Sciatic nerve (tissue), 2 donors: ENCODE measurements around the gene SLC25A33. TPM values are rescaled to one million over a fixed set of nuclear protein-coding genes. Genes with fewer than 3 reads are reported as not detected.
A peak's percentile ranks its signal among the peaks of the same experiment; 100 is the strongest.
"Not testable (repeated sequence)": the region's sequence is repeated elsewhere in the genome, so short reads cannot be mapped to it uniquely, and the experiment has no call there.

Experiments used
- ATAC-seq: fragments of 200-7000 bp; cut with Tn5 transposase; one replicate; pipeline ENCODE4 v1.9.1; 2020; ENCODE audit warnings: mild to moderate bottlenecking, moderate library complexity
- DNase-seq: peaks from one replicate; pipeline ENCODE4 v3.0.0-alpha.2; 2020; ENCODE audit warnings: low spot score
- intact Hi-C: fragments of 100-400 bp; cut with DNase I; formaldehyde crosslinking; loops from one replicate; pipeline ENCODE4 v1.14.2; 2022
- total RNA-seq: library from RNA; stranded (reverse); fragmentation: NEBNext Ultra II Directional; extraction: Animal tissue kit (Norgen Biotek cat#: 25700); gene quantifications from one replicate; pipeline ENCODE4 v1.2.1, GENCODE V29; 2021
- donor health status: DM: no; HTN: no; CAD: no.
- donor health status: DM: no; HTN: no; CAD: no.

Gene SLC25A33
- total RNA-seq, 1 donor from 2014 or later: 2.9 TPM

DNA sequence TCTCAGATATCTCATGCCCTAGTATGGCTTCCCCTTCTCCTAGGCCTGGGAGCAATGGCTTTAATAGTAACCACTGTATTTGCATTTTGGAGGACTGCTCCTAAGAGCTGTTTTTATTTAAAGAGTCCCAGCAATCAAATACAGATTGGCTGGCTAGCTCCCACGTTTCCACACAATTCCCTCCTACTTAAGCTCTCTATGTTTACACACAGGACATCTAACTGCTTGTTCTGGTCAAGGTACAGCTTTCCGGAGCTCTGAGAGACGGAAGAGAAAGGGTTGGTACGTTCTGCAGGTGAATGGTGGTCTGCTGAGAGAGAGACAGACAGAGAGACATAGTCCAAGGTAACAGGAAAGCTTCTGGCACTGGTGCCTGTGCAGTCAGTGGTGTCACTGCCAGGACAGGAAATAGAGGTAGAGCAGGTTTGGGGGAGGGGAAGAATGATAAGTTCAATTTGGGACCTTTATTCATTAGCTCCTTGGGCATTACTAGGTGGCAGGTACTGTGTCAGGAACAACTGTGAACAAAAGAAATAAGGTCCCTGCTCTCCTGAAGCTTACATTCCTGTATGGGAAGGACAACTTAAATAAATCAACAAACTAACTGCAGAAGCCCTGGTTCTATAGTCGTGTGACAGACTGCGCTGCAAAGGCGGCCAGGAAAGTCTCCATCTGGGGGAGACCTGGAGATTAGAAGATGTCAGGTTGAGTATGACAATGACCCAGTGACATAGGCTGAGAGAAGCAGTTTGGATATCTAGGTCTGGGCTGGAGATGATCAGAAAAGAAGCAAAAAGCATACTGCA, 1.2 kb upstream of the SLC25A33 start:
- ATAC-seq (no peak), DNase-seq (no peak)
- intact Hi-C loops: no loop called here

DNA sequence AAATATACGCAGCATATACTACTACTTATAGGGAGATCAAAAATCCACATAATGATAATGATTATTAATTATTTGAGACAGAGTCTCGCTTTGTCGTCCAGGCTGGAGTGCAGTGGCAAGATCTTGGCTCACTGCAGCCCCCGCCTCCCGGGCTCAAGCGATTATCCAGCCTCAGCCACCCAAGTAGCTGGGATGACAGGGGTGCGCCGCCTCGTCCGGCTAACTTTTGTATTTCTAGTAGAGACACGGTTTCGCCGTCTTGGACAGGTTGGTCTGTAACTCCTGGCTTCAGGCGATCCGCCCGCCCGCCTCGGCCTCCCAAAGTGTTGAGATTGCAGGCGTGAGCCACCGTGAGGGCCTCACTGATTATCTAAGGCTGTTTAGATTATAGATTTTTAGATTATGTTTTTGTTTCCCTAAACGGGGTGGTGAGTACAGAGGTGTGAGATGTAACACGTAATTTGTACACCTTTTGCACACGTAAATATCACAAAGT, 548 bp upstream of the SLC25A33 start:
- ATAC-seq: no peak
- peak; percentile 62 for DNase-seq
- intact Hi-C loops: no loop called here

DNA sequence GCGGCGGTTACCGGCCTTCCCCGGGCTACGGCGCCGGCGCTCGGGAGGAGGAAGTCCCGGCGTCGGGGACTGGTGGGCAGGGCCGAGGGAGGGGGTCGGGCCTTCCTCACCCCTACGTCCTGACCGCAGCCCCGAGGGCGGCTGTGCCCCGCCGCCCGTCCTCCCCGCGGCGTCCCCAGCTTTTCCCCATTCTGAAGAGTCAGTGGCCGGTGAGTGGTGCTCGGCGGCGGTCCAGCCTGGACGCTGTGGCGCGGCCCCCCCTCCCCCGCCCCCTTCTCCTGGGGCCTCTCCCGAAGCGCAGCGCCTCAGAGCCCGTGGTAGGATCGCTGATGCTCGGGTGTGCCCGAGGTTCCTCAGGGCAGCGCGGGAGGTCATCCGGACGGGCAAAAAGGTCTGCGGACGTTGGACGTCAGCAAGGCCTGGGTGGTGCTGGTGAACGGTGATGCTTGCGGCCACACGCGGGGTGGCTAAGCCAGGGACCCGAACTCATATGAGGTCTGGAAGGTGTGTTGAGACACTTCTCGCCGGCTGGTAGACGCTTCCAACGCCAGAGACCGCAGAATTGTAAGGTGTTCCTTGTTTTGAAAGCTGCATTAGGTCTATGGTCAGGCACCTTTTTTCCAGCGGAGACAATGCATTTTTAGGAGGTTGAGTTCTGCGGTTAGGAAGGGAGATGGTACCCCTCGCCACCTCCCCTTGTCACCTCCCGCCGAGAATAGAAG, 725 bp downstream of the SLC25A33 start:
- peak; percentile 43 for ATAC-seq
- intact Hi-C loops: no loop called here
- peak; percentile 73 for DNase-seq

DNA sequence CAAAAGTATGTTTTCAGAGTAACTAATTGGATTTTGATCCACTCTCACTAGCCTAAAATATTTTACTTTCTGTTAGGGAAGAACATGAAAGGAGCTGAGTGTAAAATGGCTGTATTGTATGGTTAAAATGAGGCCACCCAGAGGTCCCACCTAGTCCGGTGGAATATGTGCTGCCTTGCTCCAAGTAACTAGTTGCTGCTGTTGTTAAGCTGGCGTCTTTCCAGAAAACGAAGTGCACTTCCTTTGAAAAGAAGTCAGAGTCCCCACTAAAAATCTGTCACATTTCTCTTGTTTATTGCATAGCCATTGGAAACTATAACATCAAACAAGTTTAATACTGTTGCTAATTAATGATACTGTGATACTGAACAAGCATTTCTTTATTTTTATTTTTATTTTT, 3.2 kb downstream of the SLC25A33 start:
- no peak for ATAC-seq
- intact Hi-C loops: no loop called here
- no peak for DNase-seq

DNA sequence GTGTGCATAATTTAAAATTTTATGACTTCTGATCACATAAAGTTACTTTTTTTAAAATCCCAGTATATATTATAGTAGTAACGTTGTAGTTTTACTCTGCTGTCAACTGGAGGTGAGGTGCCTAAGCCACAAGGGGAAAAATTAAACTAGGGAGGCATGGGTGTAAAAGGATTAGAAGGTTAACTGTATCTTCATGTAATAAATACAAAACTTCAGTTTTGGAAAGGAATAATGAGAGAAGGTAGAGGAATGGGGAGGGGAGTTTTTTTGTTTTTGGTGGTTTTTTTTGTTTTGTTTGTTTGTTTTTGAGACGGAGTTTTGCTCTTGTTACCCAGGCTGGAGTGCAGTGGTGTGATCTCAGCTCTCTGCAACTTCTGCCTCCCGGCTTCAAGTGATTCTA, 5.7 kb downstream of the SLC25A33 start:
- intact Hi-C loops: no loop called here
- ATAC-seq (no peak), DNase-seq (no peak)

DNA sequence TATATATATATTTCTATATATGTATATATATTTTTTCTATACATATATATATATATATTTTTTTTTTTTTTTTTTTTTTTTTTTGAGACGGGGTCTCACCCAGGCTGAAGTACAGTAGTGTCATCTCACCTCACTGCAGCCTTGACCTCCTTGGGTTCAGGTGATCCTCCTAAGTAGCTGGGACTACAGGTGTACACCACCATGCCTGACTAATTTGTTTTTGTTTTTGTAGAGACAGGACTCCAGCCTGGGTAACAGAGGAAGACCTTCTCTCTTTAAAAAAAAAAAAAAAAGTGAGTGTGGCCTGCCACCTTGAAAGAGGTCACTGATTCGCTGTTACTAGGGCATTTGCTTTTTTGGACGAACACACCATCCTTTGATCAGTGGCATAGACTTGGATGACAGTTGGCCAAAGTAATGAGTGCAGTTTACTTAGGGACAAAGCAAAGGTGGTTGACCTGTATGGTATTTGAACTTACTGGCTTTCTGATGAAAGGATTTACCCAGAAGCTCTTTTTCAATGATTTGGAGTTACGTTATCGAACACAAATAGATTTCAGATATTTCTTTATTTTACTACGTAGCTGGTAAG, 10.8 kb downstream of the SLC25A33 start:
- intact Hi-C loops: no loop called here
- DNase-seq (no peak), ATAC-seq (no peak)

DNA sequence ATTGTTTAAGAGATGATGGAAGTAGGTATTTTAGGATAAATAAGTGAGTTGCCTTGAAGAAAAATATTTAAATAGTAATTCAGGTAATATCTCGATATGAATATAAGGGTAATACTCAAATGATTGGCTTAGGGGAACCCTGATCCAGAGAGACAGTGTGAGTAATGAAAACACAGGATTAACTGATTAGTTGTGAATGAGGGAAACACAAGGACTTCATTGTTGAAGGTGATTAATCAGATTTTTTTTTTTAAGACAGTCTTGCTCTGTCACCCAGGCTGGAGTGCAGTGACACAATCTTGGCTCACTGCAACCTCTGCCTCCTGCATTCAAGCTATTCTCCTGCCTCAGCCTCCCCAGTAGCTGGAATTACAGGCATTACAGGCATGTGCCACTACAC, 12.7 kb downstream of the SLC25A33 start:
- intact Hi-C loops: no loop called here
- ATAC-seq: no peak
- DNase-seq: no peak

DNA sequence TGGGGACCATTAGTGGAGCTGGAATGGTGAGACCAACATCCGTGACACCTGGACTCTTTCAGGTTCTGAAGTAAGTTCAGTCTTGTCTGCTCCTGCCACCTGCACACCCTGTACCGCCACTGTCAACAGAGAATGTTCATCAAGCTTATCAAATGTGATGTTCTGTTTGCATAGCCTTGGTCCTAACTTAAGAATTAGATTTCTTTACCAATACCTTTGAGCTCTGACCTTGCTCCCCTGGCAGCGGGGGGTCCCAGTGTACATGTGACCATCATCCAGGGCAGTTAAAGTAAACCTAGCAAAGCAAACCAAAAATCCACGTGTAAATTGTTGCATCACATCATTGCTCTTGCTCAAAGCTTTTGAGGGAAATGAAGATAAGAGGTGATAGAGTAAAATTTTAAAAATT, 14.5 kb downstream of the SLC25A33 start:
- DNase-seq (no peak), ATAC-seq (no peak)
- intact Hi-C loops: no loop called here

DNA sequence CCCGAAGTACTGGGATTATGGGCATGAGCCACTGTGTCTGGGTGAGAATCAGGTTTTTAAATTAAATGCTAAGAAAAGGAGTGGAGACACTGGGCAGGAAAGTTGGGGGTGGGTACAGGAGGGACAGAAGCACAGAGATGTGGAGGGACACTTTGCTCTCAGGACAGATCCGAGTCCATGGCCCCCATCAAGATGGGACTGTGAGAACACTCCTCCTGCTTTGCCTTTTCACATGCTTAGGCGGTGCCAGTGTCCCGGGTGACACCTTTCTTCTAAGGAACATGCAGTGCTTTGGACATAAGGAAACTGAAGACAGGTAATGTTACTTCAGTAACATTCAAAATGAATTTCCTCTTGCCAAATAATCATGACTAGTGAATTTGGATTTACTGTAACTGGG, 16.7 kb downstream of the SLC25A33 start:
- no peak for ATAC-seq
- no peak for DNase-seq

DNA sequence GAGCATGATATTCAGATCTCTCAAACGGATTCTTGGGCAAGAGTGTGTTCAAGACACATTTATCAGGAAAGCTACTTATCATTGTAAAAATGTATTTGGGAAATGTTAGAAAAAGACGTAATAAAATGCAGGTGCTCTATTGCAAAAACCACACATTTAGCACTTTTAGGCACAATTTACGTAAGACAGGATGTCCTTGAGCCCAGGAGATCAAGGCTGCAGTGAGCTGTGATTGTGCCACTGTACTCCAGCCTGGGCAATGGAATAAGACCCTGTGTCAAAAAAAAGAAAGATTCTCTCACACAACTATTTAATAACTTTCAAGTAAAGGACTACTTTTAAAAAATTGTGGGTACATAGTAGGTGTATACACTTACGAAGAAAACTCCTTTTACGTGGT, 18.4 kb downstream of the SLC25A33 start:
- intact Hi-C loops: no loop called here
- ATAC-seq (no peak), DNase-seq (no peak)

More for the DNA sequence above, 16.7 kb downstream of the SLC25A33 start:
- intact Hi-C loops: no loop called here

DNA sequence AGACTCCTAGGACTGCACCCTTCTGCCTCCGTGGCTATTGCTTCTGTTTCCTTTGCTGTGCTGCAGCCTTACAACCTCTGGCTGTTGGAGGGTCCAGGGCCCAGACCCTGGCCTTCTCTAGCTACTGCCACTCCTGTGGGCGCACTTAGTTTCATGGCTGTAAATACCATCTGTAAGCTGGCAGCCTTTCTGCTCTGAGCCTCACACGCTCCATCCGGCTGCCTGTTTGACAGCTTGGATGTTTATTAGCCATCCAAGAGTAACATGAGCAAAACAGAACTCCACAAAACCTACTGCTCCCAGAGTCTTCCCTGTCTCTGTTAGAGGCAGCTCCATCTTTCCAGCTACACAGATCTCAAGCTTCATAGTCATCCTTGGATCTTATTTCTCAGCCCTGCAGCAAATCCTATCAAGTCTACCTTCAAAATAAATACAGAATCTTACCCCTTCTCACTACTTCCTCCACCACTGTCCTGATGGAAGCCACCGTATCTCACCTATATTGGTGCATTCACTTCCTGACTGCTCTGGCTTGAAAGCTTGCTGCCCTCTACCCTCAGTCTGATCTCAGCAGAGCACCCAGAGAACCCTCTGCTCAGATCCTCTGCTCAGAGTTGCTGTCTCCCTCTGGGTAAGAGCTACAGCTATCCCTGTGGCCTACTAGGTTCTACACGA, 19.1 kb downstream of the SLC25A33 start:
- intact Hi-C loops: no loop called here
- DNase-seq (no peak), ATAC-seq (no peak)

DNA sequence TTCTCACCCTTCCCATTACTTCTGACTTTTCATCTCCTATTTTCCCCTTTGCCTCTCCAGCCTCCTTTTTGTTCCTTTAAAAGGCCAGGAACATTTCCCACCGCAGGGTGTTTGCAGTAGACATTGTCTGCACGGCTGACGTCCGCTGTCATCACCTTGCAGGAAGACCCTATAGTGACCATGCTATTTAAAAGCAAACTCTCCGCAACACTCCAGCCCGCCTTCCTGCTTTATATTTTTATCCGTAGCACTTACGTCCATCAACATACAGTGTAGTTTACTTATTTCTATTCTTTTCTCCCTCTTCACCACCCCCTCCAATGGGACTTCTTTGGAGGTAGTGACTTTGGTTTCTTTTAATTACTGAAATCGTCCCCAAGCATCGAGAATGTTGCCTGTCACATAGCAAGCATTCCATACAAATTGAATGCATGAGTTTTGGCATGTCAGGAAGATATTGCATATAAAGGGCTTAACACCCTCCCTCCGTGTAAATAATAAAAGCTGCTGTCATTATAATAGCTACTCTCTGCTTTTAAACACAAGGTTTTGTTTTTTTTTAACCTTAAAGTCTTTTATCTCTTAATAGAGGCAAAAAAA, 19.8 kb downstream of the SLC25A33 start:
- DNase-seq (no peak), ATAC-seq (no peak)
- intact Hi-C loops: no loop called here

DNA sequence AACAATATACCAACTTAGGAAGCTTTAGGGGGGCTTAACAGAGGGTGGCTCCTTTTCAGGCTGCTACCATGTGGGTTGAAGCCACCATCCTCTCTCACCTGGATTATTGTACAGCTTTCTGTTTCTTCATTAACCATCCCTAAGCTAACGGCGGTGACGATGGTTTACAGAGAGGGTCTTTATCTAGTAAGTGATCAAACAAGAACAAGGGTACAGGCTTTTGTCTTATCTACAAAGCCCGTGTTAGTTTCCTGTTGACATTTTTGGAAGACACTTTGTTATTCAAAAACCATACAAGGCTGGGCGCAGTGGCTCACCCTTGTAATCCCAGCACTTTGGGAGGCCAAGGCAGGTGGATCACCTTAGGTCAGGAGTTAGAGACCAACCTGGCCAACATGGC, 20.4 kb downstream of the SLC25A33 start:
- intact Hi-C loops: no loop called here
- ATAC-seq (no peak), DNase-seq (no peak)

DNA sequence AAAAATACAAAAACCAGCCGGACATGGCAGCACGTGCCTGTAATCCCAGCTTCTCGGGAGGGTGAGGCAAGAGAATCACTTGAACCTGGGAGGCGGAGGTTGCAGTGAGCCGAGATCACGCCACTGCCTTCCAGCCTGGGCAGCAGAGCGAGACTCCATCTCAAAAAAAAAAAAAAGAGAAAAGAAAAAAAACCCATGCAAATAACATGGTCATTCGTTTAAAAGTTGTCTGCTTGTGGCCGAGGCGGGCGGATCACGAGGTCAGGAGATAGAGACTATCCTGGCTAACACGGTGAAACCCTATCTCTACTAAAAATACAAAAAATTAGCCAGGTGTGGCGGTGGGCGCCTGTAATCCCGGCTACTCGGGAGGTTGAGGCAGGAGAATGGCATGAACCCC, 20.8 kb downstream of the SLC25A33 start:
- DNase-seq, ATAC-seq: not testable (repeated sequence)

DNA sequence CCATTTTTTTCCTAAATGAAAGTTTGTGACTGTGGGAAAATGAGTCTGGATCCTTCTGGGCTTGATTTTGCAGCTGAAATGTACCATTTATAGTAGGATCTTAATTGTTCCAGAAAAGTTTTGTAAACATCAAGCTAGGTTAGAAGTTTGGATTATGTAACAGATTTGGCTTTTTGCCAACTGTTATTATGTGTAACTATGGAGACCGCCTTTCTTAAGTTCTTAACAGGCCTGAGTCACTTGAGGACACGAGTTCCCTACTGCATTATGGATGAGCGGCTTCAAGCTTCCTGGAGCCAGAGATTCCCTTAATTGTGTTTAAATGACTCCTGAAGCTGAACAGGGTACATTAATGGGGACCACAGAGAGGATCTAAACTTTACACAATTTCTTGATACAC, 22.2 kb downstream of the SLC25A33 start:
- peak; percentile 96 for ATAC-seq
- intact Hi-C loops: no loop called here

More for the DNA sequence above, 20.8 kb downstream of the SLC25A33 start:
- intact Hi-C loops: not testable (repeated sequence)

DNA sequence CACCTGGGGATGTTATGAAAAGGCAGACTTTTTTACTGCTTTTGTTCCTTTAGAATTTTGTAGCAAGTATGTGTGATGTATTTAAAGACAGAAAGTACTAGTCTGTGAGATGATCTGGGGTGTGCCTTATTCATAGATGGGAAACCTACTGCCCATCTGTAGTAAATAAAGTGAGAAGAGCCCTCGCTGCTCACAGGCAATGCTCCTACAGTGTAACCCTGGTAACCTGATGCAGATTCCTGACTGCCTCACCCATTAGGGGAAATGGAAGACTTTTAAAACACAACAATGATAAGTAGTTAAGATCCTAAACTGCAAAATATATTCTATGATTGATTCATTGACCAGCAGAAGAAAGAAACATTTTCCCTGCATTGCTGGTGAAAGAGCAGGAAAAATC, 30.0 kb downstream of the SLC25A33 start:
- no peak for DNase-seq
- intact Hi-C loops: no loop called here
- ATAC-seq: no peak

More for the DNA sequence above, 22.2 kb downstream of the SLC25A33 start:
- no peak for DNase-seq

DNA sequence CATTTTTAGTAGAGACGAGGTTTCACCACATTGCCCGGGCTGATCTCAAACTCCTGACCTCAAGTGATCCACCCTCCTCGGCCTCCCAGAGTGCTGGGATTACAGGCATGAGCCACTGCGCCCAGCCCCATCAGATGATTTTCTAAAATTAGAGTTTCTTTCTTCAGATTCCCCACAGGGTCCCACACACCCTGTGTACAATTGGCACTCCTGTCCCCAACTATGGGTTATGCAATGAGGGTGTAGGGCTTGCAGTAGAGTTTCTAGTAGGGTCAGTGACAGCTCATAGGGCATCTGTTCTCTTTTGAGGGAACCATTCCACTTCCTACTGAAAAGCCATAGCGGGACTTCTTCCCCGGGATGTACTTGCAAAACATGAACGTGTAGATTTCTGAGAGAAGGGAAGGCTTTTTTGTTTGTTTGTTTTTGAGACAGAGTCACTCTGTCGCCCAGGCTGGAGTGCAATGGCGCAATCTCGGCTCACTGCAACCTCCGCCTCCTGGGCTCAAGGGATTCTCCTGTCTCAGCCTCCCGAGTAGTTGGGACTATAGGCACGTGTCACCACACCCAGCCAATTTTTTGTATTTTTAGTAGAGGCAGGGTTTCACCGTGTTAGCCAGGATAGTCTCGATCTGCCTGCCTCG, 31.7 kb downstream of the SLC25A33 start:
- ATAC-seq: peak; percentile 72
- intact Hi-C loops, DNase-seq: not testable (repeated sequence)

DNA sequence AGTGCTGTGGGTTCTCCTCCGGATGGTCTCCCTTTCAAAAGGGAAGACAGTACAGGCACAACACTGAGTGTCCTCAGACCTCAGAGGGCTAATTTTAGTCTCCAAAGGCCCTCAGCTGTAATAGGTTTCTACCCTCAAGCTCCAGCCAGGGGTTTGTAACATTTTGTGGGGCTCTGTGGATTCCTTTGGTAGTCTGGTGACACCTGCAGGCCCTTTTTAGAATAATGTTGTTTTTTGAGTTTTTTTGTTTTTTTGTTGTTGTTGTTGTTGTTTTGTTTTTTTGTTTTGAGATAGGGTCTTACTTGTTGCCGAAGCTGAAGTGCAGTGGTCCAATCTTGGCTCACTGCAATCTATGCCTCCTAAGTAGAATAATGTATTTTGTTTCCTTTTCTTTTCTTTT, 34.5 kb downstream of the SLC25A33 start:
- ATAC-seq: no peak
- intact Hi-C loops: loop anchor here (2.0 kb wide), 1 partner anchor 79 kb away; no protein-coding TSS in a partner anchor
- DNase-seq: no peak
